GM21526 (cell line): ENCODE results near the gene NARF.
"Not testable (repeated sequence)": the region's sequence is repeated elsewhere in the genome, so short reads cannot be mapped to it uniquely, and the experiment has no call there.

Experiments
- ATAC-seq: cut with Tn5 transposase; IDR thresholded peaks from one replicate; pipeline ENCODE4 v1.9.1; 2021; ENCODE audit warnings: moderate library complexity; ENCODE audit not compliant: unreplicated experiment, low FRiP score

NARF gene

DNA sequence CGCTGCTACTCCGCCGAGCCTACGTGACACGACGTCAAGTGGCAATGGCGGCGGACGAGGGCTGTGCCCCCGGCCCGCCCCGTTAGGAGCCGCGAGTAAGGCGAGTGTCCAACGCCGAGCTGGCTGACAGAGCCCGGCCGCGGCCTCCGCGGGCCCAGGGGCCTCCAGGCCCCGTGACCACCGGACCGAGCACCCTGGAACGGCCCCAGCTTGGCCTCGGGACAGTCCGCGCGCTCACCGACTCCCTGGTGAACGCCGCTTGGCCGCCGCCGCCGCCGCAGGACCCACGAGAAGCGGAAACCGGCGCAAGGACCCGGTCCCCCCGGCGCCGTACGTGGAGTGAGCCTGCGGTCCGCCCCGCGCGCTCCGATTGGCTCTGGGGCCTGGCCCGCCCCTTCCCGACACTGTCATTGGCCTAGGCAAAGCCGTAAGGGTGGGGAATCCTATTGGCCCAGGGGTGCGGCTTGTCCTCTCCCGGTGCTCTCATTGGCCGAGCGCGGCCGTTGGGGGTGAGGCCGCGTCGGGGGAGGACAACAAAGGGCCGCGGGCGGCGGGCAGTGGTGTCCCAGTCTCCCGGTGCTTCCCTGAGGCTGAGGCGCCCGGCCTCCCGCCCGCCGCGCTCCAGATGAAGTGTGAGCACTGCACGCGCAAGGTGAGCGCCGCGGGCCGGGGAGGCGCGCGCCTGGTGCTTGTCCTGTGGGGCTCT lies at the start of gene NARF:
Gene NARF (plus strand): TSS at position 563 of the 706 bp plus-strand sequence. CDS start 63 bp downstream, at position 626.
- ATAC-seq = peak; percentile 88

- no peak for ATAC-seq
Measured at GRCh38 chr17:82408938-82409318, 49.6 kb upstream of the NARF start.

DNA sequence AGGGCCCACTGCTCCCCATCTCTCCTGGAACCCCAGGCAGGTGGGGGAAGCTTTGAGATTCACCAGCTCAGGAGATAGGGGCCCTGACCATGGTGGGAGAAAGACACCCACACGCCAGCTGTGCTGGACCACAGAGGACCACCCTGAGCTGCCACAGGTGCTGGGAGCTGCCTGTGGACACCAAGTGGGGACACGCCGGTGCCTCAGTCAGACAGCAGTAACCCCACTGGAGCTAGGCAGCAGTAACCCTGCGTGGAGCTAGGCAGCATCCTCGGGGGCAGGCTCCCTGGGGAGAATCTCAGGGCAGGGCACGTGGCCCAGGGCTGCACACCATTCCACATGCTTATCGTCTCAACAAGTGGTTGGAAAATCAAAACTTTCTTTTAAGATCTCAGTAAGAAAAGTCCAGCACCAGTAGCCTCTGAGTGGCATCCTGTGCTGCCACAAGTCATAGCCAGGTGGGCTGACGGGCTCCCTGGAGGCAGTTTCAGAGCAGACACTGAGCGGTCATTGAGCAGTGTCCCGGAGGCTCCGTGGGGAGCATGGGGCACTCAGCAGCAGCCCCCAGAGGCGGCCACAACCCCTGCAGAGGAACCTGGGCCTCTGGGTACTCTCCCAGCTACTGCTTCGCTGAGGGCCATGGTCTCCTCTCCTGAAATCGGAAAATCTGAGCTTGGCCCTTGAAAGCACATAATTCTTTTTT lies 48.4 kb upstream of the NARF start:
- no peak for ATAC-seq

DNA sequence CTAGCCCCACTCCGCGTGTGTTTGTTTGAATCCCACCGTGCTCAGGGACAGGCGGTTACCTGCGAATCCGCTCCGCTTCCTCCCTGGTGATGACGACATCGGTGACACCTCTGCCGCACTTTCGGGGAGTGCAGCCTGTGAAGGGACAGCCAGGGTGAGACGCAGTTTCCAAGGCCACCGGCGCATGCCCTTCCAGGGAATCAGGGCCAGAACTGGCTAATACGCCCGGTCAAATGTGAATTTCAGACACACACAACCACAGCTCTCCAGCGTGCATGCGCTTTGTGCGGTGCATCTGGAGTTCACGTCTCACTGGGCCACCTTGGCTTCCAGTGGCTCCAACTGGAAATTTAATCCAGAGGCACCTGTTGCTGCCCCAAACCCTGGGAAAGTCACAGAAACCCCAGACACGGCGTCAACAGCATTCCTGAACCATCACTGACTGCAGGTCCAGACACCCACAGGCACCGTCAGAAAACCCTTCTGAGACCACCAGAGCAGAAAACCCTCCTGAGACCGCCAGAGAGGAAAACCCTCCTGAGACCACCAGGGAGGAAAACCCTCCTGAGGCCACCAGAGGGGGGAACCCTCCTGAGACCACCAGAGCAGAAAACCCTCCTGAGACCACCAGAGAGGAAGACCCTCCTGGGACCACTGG lies 47.0 kb upstream of the NARF start:
- no peak for ATAC-seq

GRCh38 chr17:82412081-82412480 lies 46.5 kb upstream of the NARF start:
- ATAC-seq = not testable (repeated sequence)

DNA sequence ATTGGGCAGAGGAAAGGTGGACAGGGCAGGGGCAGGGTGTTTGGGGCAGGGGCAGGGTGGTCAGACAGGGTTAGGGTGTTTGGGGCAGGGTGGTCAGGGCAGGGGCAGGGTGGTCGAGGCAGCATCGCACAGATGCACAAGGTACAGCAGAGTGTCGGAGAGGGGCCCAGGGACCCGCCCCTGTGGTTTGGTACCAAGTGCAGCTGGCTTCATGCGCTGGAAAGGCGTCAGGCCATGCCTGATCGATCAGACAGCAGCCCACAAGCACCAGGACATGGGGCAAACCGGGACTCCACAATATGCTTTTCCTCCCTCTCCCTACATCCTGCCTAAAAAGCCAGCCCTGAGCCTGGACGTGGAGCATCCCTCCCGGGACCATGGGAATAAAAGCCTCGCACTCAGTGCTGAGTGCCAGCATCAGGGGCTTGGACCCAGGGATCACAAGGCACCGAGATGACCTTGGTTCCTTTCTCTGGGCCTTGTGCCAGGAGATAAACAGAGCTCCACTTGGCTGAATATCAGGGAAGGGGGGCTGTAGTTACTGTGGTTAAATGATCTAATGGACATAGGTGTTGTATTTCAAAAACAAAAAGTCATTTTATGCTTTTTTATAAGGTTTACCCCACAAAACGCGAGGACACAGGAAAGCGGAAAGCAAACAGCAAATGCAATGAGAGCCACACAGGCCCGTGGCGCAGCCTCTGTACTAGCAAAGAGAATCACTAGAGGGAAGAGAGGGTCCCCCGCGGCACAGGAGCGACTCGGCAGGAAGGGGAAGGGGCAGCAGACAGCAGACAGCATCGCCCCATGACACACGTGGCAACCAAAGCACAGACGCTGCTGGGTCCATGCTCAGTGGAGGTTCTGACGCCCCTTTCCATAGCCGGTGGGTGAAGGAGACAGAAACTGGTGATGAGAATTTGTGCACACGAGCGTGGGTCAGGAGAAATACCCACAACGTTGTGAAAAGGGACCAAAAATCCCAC lies 45.7 kb upstream of the NARF start:
- no peak for ATAC-seq

DNA sequence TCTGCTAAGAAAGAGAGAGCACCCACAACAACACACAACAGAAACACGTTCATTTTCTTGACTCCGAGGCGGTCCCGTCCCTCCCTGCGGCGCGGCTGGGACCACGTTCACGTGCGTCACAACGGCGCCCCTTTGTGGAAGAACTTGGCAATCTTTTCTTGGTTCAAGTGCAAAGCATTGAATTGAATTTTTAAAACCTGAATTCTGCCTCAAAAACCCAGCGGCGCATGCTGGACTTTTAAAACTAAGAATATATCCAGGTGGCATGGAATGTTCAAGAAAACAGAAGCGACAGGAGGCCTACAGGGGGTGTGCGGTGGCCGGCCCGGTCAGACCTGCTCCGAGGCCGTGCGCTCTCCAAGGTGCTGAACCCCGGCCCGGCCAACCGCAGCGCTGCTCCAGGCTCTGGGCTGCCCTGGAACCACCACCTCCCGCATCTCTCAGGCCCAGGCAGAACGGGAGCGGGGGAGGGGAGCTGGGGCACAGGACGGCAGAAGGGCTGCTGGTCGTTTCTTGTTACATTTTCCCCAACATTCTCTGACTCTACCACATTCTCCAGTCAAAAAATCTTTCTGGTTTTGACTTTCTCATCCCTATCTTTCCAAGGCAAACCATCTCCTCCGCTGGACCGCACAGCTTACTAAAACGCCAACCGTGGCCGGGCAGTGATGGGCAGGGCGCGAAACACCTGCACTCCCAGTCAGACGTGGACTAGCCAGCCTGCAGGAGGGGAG lies 43.8 kb upstream of the NARF start:
- ATAC-seq = no peak

DNA sequence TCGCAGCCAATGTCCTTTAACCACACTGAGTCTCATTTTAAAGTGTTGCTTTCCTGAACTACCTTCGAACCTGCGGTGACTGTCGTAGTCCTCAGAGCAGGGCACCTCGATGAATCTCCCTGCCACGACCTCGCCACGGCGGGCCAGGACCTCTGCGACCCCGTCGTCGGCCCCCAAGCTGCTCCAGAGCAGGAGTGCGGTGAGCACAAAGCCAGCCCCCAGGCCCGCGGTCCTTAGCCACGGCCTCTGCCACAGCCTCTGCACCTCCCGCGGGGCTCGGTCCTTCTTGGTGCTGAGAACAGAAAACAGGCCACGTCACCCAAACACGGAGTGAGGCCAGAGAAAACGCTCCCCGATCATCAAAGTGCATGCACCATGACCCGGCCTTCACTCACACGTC lies 43.2 kb upstream of the NARF start:
- ATAC-seq = no peak

- no peak for ATAC-seq
Measured at GRCh38 chr17:82415786-82416185, 42.8 kb upstream of the NARF start.

GRCh38 chr17:82416264-82416663 lies 42.3 kb upstream of the NARF start:
- ATAC-seq = no peak

DNA sequence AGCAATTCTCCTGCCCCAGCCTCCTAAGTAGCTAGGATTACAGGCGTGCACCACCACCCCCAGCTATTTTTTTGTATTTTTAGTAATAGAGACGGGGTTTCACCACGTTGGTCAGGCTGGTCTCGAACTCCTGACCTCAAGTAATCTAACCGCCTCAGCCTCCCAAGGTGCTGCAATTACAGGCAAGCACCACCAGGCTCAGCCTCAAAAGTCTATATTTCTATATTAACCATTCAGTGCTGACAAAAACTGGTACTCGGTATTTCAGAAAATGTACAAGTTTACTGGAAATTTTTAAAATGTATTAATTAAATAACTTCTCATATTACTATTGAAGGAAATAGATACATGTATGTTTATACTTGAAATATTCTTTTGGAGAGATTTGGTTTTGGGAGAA lies 41.8 kb upstream of the NARF start:
- no peak for ATAC-seq

DNA sequence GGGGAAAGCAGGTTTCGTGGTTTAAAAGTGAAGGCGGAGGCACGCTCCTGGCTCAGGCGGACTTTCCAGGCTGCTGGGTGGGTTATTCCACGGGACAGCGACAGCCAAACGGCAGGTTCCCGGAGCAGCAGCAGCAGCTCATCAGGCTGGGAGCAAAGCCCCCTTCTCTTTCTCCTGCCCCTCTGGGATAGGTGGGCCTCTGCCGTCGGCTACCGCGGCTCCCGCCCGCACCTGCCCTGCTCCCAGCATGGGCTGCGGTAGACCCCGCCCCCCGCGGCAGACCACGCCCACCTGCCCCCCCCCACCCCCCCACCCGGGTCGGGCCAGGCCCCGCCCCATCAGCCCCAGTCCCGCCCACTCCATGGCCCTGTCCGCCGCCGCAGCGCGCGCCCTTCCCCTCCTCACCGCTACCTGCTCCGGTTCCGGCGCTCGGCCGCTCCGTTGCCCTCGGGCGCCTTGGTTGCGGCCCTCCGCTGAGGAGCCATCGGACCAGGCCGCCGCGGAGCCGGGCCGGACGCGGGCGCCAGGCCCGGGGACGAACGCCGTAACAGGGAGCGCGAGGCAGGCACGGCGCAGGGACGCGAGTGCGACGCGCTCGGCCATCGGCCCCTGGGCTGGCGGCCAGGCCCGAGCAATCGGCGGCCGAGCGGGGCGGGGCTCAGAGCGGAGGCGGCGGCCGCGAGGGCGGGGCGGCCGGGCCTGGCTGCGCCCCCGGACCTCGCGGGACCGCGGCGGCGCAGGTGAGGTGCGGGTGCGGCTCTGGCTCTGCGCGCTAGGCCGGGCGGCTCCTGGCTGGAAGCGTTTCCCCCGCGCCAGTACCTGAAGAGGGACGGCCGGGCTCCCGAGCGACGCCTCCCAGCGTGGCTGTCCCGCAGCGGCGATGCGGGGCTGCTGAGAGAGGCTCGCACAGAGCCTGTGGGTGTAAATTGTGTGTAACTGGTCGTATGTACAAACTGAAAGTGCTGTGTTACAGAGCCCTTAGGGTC lies 40.2 kb upstream of the NARF start, which contains the start of the genes HEXD and OGFOD3:
Gene HEXD (plus strand): TSS at position 347 of the 986 bp plus-strand sequence. CDS start 1,453 bp downstream, outside the sequence.
Gene OGFOD3 (minus strand): TSS at position 586 of the 986 bp plus-strand sequence. CDS start 101 bp downstream, at position 485.
- peak; percentile 73 for ATAC-seq

- ATAC-seq = no peak
Measured at GRCh38 chr17:82419540-82419939, 39.0 kb upstream of the NARF start.

GRCh38 chr17:82424001-82424862 lies 34.3 kb upstream of the NARF start:
- ATAC-seq = no peak

DNA sequence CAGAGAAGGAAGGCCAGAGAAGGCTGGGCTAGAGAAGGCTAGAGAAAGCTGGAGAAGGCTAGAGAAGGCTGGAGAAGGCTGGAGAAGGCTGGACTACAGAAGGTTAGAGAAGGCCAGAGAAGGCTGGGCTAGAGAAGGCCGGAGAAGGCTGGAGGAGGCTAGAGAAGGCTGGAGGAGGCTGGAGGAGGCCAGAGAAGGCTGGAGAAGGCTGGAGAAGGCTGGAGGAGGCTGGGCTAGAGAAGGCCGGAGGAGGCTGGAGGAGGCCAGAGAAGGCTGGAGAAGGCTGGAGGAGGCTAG lies 33.7 kb upstream of the NARF start:
- no peak for ATAC-seq

DNA sequence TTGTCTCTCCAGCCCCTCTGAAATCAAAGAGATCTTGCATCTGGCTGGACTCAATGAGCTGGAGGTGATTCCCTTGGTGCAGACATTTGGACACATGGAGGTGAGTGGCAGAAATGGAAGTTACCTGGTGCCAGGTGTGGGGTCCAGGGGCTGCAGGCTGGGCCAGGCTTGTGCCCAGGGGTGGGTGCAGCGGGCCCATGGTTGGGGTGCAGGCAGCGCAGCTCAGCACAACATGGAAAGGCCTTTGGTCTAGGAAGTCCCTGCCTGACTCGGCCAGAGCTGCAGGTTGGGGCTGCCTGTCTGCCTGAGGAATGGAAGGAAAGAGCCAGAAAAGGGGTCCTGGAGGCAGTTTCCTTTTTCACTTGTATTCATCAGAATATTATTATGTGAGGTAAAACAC lies 30.0 kb upstream of the NARF start:
- ATAC-seq = no peak

DNA sequence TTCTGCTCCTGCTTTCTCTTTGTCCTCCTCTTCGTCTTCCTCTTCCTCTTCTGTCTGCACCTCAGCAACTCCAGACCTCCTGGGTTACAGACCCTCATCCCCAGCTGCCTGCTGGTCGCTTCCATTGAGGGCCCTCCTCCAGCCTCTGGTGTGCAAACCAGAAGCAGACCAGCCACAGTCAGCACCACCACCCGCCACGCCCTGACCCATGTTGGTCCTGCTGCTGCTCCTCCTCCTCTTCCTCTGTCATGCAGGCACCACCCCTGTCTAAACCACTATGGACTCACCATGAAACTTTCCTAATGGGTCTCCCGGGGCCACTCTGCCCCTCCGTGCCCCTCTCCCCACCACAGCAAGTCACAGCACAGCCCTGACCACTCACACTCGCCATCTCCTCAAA lies 28.7 kb upstream of the NARF start:
- no peak for ATAC-seq

GRCh38 chr17:82432017-82432416 lies 26.5 kb upstream of the NARF start:
- ATAC-seq = no peak
